IMR-90 (cell line): ENCODE results near the gene PHPT1. TPM values are rescaled to one million over a fixed set of nuclear protein-coding genes. Genes with fewer than 3 reads are reported as not detected.

Source experiments
- ATAC-seq: fragments of 200-7000 bp; cut with Tn5 transposase; 2 replicates; pipeline ENCODE4 v1.9.1; 2020; ENCODE audit warnings: low read depth, mild to moderate bottlenecking, moderate library complexity
- BruUV-seq: library from RNA; stranded (reverse); fragments of 400-500 nt; replicated peaks from 2 replicates; lab custom pipeline; 2021; lab: Mats Ljungman, UMichigan
- CTCF ChIA-PET: fragments of 300-600 bp; formaldehyde crosslinking; extraction: SDS; loops from one replicate; lab custom pipeline; 2021; ENCODE audit warnings: antibody characterized with exemption; lab: Yijun Ruan, JAX
- POLR2A ChIA-PET: fragments of 300-600 bp; sonication (Branson Sonifier 250); formaldehyde crosslinking; loops from one replicate; lab custom pipeline; 2022; ENCODE audit warnings: antibody characterized with exemption; ENCODE audit not compliant: unreplicated experiment; lab: Charles Lee
- DNase-seq: peaks from one replicate; pipeline ENCODE4 v3.0.0; 2013
- H2AFZ ChIP-seq: replicated peaks from 2 replicates; pipeline ENCODE3; 2013; ENCODE audit warnings: low read length, mild to moderate bottlenecking; ENCODE audit not compliant: poor library complexity
- H2AK5ac ChIP-seq: 2 replicates; pipeline ENCODE4 v1.6.1; 2013; ENCODE audit warnings: low read depth, low read length, inconsistent platforms
- H2AK9ac ChIP-seq: replicated peaks from 2 replicates; pipeline ENCODE3; 2013; ENCODE audit warnings: mild to moderate bottlenecking, low read depth, low read length, moderate library complexity; ENCODE audit not compliant: poor library complexity
- H2BK120ac ChIP-seq: 2 replicates; pipeline ENCODE4 v1.6.1; 2013; ENCODE audit warnings: low read depth, low read length, inconsistent platforms
- H2BK15ac ChIP-seq: 3 replicates; pipeline ENCODE4 v1.6.1; 2013; ENCODE audit warnings: low read depth, low read length, inconsistent platforms
- H2BK20ac ChIP-seq: 2 replicates; pipeline ENCODE4 v1.6.1; 2013; ENCODE audit warnings: low read depth, mild to moderate bottlenecking, inconsistent platforms, low read length, moderate library complexity
- H2BK5ac ChIP-seq: 2 replicates; pipeline ENCODE4 v1.6.1; 2013; ENCODE audit warnings: mild to moderate bottlenecking, low read depth, low read length, inconsistent platforms; ENCODE audit not compliant: poor library complexity, severe bottlenecking
- H3K14ac ChIP-seq: replicated peaks from 2 replicates; pipeline ENCODE4 v1.6.1; 2013; ENCODE audit warnings: low read depth, low read length, inconsistent platforms
- H3K18ac ChIP-seq: 2 replicates; pipeline ENCODE4 v1.6.1; 2013; ENCODE audit warnings: low read depth, low read length, control low read depth
- H3K23ac ChIP-seq: 2 replicates; pipeline ENCODE4 v1.6.1; 2013; ENCODE audit warnings: low read depth, low read length, inconsistent platforms
- H3K27ac ChIP-seq: 2 replicates; pipeline ENCODE4 v1.5.1; 2013; ENCODE audit warnings: mild to moderate bottlenecking, control low read depth, low read length; ENCODE audit not compliant: insufficient read depth
- H3K27me3 ChIP-seq: 2 replicates; pipeline ENCODE4 v1.6.1; 2013; ENCODE audit warnings: low read length; ENCODE audit not compliant: control insufficient read depth, insufficient read depth
- H3K36me3 ChIP-seq: 2 replicates; pipeline ENCODE4 v1.6.1; 2013; ENCODE audit warnings: low read length, mixed read lengths; ENCODE audit not compliant: control insufficient read depth, insufficient read depth
- H3K4ac ChIP-seq: 2 replicates; pipeline ENCODE4 v1.6.1; 2013; ENCODE audit warnings: low read depth, low read length, inconsistent platforms
- H3K4me1 ChIP-seq: 2 replicates; pipeline ENCODE4 v1.6.1; 2013; ENCODE audit warnings: low read length, mixed read lengths; ENCODE audit not compliant: control insufficient read depth, insufficient read depth
- H3K4me2 ChIP-seq: 2 replicates; pipeline ENCODE4 v1.6.1; 2013; ENCODE audit warnings: low read depth, mild to moderate bottlenecking, control low read depth, low read length, moderate library complexity
- H3K4me3 ChIP-seq: 2 replicates; pipeline ENCODE4 v1.5.1; 2013; ENCODE audit warnings: low read depth, mild to moderate bottlenecking, control low read depth, low read length, moderate library complexity; ENCODE audit not compliant: insufficient read depth
- H3K56ac ChIP-seq: 2 replicates; pipeline ENCODE4 v1.6.1; 2013; ENCODE audit warnings: low read length, inconsistent platforms; ENCODE audit not compliant: insufficient read depth; ENCODE audit errors: extremely low read depth
- H3K79me1 ChIP-seq, 2 experiments: 2 replicates each; pipeline ENCODE4 v1.6.1; 2013; ENCODE audit warnings: low read length in 2 of 2, inconsistent platforms in 1 of 2, low read depth in 1 of 2
- H3K9ac ChIP-seq: 2 replicates; pipeline ENCODE4 v1.6.1; 2013; ENCODE audit warnings: low read depth, low read length, control low read depth
- H3K9me1 ChIP-seq: 2 replicates; pipeline ENCODE4 v1.6.1; 2013; ENCODE audit warnings: low read length, inconsistent platforms; ENCODE audit not compliant: insufficient read depth
- H3K9me3 ChIP-seq: 2 replicates; pipeline ENCODE4 v1.6.1; 2013; ENCODE audit warnings: low read length; ENCODE audit not compliant: control insufficient read depth, insufficient read depth
- H4K20me1 ChIP-seq: 2 replicates; pipeline ENCODE4 v1.6.1; 2013; ENCODE audit warnings: low read length, inconsistent platforms; ENCODE audit not compliant: insufficient read depth
- H4K5ac ChIP-seq: 2 replicates; pipeline ENCODE4 v1.6.1; 2013; ENCODE audit warnings: mild to moderate bottlenecking, low read depth, low read length, control low read depth
- H4K8ac ChIP-seq, 2 experiments: 2 replicates each; pipeline ENCODE4 v1.6.1; 2013; ENCODE audit warnings: low read depth in 2 of 2, low read length in 2 of 2, control low read depth in 1 of 2, inconsistent platforms in 1 of 2
- H4K91ac ChIP-seq: 2 replicates; pipeline ENCODE4 v1.6.1; 2013; ENCODE audit warnings: low read depth, low read length, inconsistent platforms; ENCODE audit not compliant: insufficient read depth
- BHLHE40 ChIP-seq: fragments of 150-350 bp; IDR thresholded peaks from 2 replicates; pipeline ENCODE4 v1.6.1; 2016; ENCODE audit warnings: mild to moderate bottlenecking, low read depth, low read length
- CEBPB ChIP-seq: IDR thresholded peaks from 2 replicates; pipeline ENCODE4 v1.6.1; 2012; ENCODE audit warnings: low read depth, low read length, improper control_type of control experiment
- CHD1 ChIP-seq: IDR thresholded peaks from 2 replicates; pipeline ENCODE4 v1.6.1; 2012; ENCODE audit warnings: low read depth, low read length, improper control_type of control experiment
- CTCF ChIP-seq: conservative IDR thresholded peaks from 2 replicates; pipeline ENCODE4 v1.5.1; 2012; ENCODE audit warnings: mild to moderate bottlenecking, low read depth, low read length, improper control_type of control experiment
- FOS ChIP-seq: fragments of 150-350 bp; IDR thresholded peaks from 2 replicates; pipeline ENCODE4 v1.6.1; 2016; ENCODE audit warnings: low read depth, low read length
- MAZ ChIP-seq: IDR thresholded peaks from 2 replicates; pipeline ENCODE4 v1.6.1; 2012; ENCODE audit warnings: low read depth, mild to moderate bottlenecking, low read length, improper control_type of control experiment, moderate library complexity, borderline replicate concordance
- MXI1 ChIP-seq: IDR thresholded peaks from 2 replicates; pipeline ENCODE4 v1.6.1; 2012; ENCODE audit warnings: low read depth, mild to moderate bottlenecking, low read length, moderate library complexity, borderline replicate concordance
- NFE2L2 ChIP-seq: fragments of 150-350 bp; IDR thresholded peaks from 2 replicates; pipeline ENCODE4 v1.6.1; 2016; ENCODE audit warnings: low read depth, mild to moderate bottlenecking, low read length
- POLR2A ChIP-seq: IDR thresholded peaks from 2 replicates; pipeline ENCODE4 v1.6.1; 2012; ENCODE audit warnings: mild to moderate bottlenecking, low read depth, low read length
- RAD21 ChIP-seq: IDR thresholded peaks from 2 replicates; pipeline ENCODE4 v1.6.1; 2012; ENCODE audit warnings: low read length, improper control_type of control experiment
- RCOR1 ChIP-seq: IDR thresholded peaks from 2 replicates; pipeline ENCODE4 v1.6.1; 2012; ENCODE audit warnings: mild to moderate bottlenecking, low read length, improper control_type of control experiment; ENCODE audit not compliant: insufficient replicate concordance
- RFX5 ChIP-seq: IDR thresholded peaks from 2 replicates; pipeline ENCODE4 v1.8.0; 2012; ENCODE audit warnings: low read depth, mild to moderate bottlenecking, low read length, moderate library complexity
- SMC3 ChIP-seq: fragments of 150-350 bp; IDR thresholded peaks from 2 replicates; pipeline ENCODE4 v1.6.1; 2016; ENCODE audit warnings: low read depth, mild to moderate bottlenecking, antibody characterized with exemption, low read length, moderate library complexity
- WGBS, 2 experiments: methylation state at CpG; one replicate each; pipeline versions ENCODE4 v1.1.5 to v1.1.7; 2013; ENCODE audit warnings: missing lambda C conversion rate in 2 of 2; ENCODE audit not compliant: insufficient read length in 1 of 2; ENCODE audit errors: extremely low coverage in 2 of 2; 5-methylcytosine and 5-hydroxymethylcytosine counted together
- dilution Hi-C: fragments of 300-500 bp; cut with HindIII; formaldehyde crosslinking; loops from one replicate; pipeline ENCODE4 v1.14.3; 2018; ENCODE audit warnings: low sequenced_read_pairs; ENCODE audit not compliant: unreplicated experiment
- in situ Hi-C: fragments of 300-500 bp; cut with MboI; formaldehyde crosslinking; loops from 3 replicates; pipeline ENCODE4 v1.14.3; 2019; ENCODE audit warnings: low sequenced_read_pairs, inconsistent platforms, mixed read lengths
- intact Hi-C: fragments of 100-400 bp; cut with micrococcal nuclease; formaldehyde crosslinking; loops from 2 replicates; pipeline ENCODE4 v1.10.0; 2022
- polyA plus RNA-seq, 3 experiments: library from polyadenylated mRNA; depleted of rRNA; stranded (reverse); fragments of >200 nt; gene quantifications; 2 replicates each; pipeline ENCODE4 v1.2.3, GENCODE V29; 2012; ENCODE audit warnings: low replicate concordance in 1 of 3
- total RNA-seq: library from RNA; depleted of rRNA; stranded (reverse); fragments of >200 nt; gene quantifications from 2 replicates; pipeline ENCODE4 v1.2.3, GENCODE V29; 2012
- TF ChIP-seq, protein P1 (sequence below): fragments of 150-350 bp; IDR thresholded peaks from 2 replicates; pipeline ENCODE4 v1.6.1; 2017; ENCODE audit warnings: mild to moderate bottlenecking, antibody characterized with exemption, low read length, low read depth

Gene PHPT1
- total and polyA plus RNA-seq, 2 of the 4 experiments (the other 2 are of a cell fraction): 79.8 to 214 TPM

DNA sequence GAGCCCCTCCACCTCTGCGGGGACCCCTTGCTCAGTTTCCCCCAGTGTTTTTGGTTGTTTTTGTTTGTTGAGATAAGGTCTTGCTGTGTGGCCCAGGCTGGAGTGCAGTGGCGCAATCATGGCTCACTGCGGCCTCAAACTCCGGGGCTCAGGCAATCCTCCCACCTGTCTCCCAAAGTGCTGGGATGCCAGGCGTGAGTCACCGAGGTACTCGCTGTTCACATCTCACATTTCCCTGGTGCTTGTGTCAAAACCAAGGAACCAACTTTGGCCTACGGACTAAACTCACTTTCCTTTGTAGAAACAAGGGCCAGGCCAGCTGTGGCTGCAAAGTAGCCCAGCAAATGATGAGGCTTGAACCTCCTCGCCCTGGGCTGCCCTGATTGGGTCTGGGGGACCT lies 16.6 kb upstream of the PHPT1 start:
- H3K23ac ChIP-seq: no peak overlapping the region
- no peak overlapping the region for H3K14ac ChIP-seq
- no peak overlapping the region for H2BK15ac ChIP-seq
- no peak overlapping the region for H3K9ac ChIP-seq
- no peak overlapping the region for H4K8ac ChIP-seq
- H4K91ac ChIP-seq: no peak overlapping the region
- dilution Hi-C loops (no loop called here), intact Hi-C loops (no loop called here), in situ Hi-C loops (no loop called here)
- ChIA-PET CTCF (no interaction called here), POLR2A (no interaction called here)
- TF ChIP-seq CHD1: no peak
- no peak for TF ChIP-seq BHLHE40
- no peak for TF ChIP-seq CTCF
- TF ChIP-seq NFE2L2: no peak
- no peak for TF ChIP-seq SMC3
- TF ChIP-seq, protein P1, sequence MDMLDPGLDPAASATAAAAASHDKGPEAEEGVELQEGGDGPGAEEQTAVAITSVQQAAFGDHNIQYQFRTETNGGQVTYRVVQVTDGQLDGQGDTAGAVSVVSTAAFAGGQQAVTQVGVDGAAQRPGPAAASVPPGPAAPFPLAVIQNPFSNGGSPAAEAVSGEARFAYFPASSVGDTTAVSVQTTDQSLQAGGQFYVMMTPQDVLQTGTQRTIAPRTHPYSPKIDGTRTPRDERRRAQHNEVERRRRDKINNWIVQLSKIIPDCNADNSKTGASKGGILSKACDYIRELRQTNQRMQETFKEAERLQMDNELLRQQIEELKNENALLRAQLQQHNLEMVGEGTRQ: no peak
- no peak for TF ChIP-seq RCOR1
- TF ChIP-seq CEBPB: no peak
- no peak for TF ChIP-seq MAZ
- no peak for TF ChIP-seq RFX5
- TF ChIP-seq RAD21: no peak
- no peak for TF ChIP-seq MXI1
- no peak for TF ChIP-seq FOS
- no peak for TF ChIP-seq POLR2A
- H3K56ac ChIP-seq: no peak overlapping the region
- 92% methylated on average over 2 of the region's 9 CpGs; no CpG with 5 or more reads in 1 of the 2 experiments for WGBS, 2 experiments
- no TSS peak for BruUV-seq
- no peak overlapping the region for H2AK9ac ChIP-seq
- no peak overlapping the region for H3K27ac ChIP-seq
- H3K9me1 ChIP-seq: no peaks in the 10 kb centered on the region
- no peak overlapping the region for H3K4ac ChIP-seq
- H4K5ac ChIP-seq: no peak overlapping the region
- H3K18ac ChIP-seq: no peak overlapping the region
- H3K4me3 ChIP-seq: no peak overlapping the region
- H3K36me3 ChIP-seq: peaks cover 48% of the 10 kb centered on the region
- H2BK20ac ChIP-seq: no peak overlapping the region
- no peak for ATAC-seq
- H4K20me1 ChIP-seq: no peaks in the 10 kb centered on the region
- no peaks in the 10 kb centered on the region for H3K27me3 ChIP-seq
- peaks cover 0 to 3% of the 10 kb centered on the region in 2 experiments; a peak in 1 of 4 replicates for H3K79me1 ChIP-seq
- H3K9me3 ChIP-seq: no peaks in the 10 kb centered on the region
- H2BK5ac ChIP-seq: no peak overlapping the region
- H2AK5ac ChIP-seq: no peak overlapping the region
- no peak overlapping the region for H2BK120ac ChIP-seq
- H3K4me1 ChIP-seq: no peaks in the 10 kb centered on the region
- DNase-seq: no peak
- H3K4me2 ChIP-seq: no peak overlapping the region
- H2AFZ ChIP-seq: no peak overlapping the region
